Activated B cell treated with CpG ODN at 0.5 μM for 24 hours (primary cell): ENCODE data around the gene LLGL2. TPM values are rescaled to one million over a fixed set of nuclear protein-coding genes. Genes with fewer than 3 reads are reported as not detected.

Experiments used
- ATAC-seq: fragments of 200-7000 bp; cut with Tn5 transposase; one replicate; pipeline ENCODE4 v1.10.0; 2021; ENCODE audit warnings: low read depth, mild to moderate bottlenecking, moderate library complexity
- CTCF ChIA-PET: fragments of 350-600 bp; sonication (Branson Sonifier 250); formaldehyde crosslinking; loops from one replicate; lab custom pipeline; 2021; ENCODE audit warnings: antibody characterized with exemption; lab: Charles Lee
- POLR2A ChIA-PET: fragments of 350-600 bp; sonication (Branson Sonifier 250); formaldehyde crosslinking; loops from one replicate; lab custom pipeline; 2021; ENCODE audit warnings: antibody characterized with exemption; lab: Charles Lee
- DNase-seq: peaks from one replicate; pipeline ENCODE4 v3.0.0; 2022
- H3K27ac Mint-ChIP-seq: one replicate; pipeline ENCODE4 v1.8.0; 2020; ENCODE audit warnings: mixed read lengths
- H3K27me3 Mint-ChIP-seq: one replicate; pipeline ENCODE4 v1.8.0; 2021; ENCODE audit warnings: mixed read lengths
- H3K36me3 Mint-ChIP-seq: one replicate; pipeline ENCODE4 v1.8.0; 2021; ENCODE audit warnings: low read depth, mixed read lengths
- H3K4me1 Mint-ChIP-seq: one replicate; pipeline ENCODE4 v1.8.0; 2021; ENCODE audit warnings: mixed read lengths
- H3K4me3 Mint-ChIP-seq: one replicate; pipeline ENCODE4 v1.8.0; 2020; ENCODE audit warnings: mild to moderate bottlenecking, mixed read lengths
- H3K9me3 Mint-ChIP-seq: one replicate; pipeline ENCODE4 v1.8.0; 2020; ENCODE audit warnings: mixed read lengths
- CTCF ChIP-seq: fragments of 200-600 bp; IDR thresholded peaks from one replicate; pipeline ENCODE4 v1.8.0; 2022; ENCODE audit warnings: antibody characterized with exemption, mild to moderate bottlenecking
- intact Hi-C: fragments of 100-400 bp; cut with micrococcal nuclease; formaldehyde crosslinking; loops from one replicate; pipeline ENCODE4 v1.15.1; 2024
- total RNA-seq: library from RNA; stranded (reverse); gene quantifications from 2 replicates; pipeline ENCODE4 v1.2.3, GENCODE V29; 2022

LLGL2 gene
- total RNA-seq, 1 donor from 2014 or later, result 29.9 TPM

DNA sequence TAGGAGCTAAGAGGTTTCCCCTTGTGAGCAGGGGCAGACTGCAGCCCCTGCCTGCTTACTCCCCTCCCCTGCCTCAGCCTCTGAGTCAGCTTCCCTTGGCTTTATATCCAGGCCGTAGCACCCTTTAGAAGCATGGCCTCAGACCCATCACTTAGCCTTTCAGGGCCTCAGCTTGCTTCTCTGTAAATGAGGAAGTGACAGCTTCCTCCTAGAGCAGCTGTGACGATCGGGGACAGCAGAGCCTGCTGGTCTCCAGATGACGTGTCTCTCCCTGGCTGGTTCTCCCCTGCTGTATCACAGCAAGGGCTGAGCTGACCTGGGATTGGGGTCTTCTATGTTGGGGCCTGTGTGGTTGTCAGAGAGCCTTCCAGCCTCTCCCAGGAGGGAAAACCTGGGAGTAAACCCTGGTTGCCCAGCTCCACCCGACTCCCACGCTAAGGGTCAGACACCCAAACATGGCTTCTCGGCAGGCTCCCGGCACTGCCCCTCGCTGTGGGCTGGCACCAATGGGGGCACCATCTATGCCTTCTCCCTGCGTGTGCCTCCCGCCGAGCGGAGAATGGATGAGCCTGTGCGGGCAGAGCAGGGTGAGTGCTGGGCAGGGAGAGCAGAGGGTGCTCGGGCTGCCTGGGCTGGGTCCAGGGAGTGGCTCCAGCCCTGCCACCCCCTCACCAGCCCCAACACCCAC is 45.8 kb downstream of the LLGL2 start:
- Mint-ChIP-seq H3K27me3 (no peaks in the 10 kb centered on the region), H3K27ac (peak overlapping the region; percentile 92), H3K4me1 (peaks cover 22% of the 10 kb centered on the region), H3K4me3 (peak overlapping the region; percentile 64), H3K36me3 (peaks cover 1% of the 10 kb centered on the region), H3K9me3 (no peaks in the 10 kb centered on the region)
- ChIA-PET CTCF (interaction anchor here (0.8 to 1.6 kb wide), 4 partner anchors 17 to 282 kb away, joined by 3 to 9 read pairs (median 3); partner anchors contain the start of genes SLC25A19 and TSEN54), POLR2A (interaction anchor here (0.5 to 2.4 kb wide), 14 partner anchors 9 to 433 kb away, joined by 3 to 29 read pairs (median 6); partner anchors contain the start of genes LLGL2, MYO15B, TMEM94 and TSEN54)
- intact Hi-C loops, result loop anchor here (1.0 to 2.0 kb wide), 3 partner anchors 18 to 55 kb away; partner anchors contain the start of genes LLGL2 and TSEN54
- peak; percentile 98 for ATAC-seq
- no peak for TF ChIP-seq CTCF
- DNase-seq, result peak; percentile 56

DNA sequence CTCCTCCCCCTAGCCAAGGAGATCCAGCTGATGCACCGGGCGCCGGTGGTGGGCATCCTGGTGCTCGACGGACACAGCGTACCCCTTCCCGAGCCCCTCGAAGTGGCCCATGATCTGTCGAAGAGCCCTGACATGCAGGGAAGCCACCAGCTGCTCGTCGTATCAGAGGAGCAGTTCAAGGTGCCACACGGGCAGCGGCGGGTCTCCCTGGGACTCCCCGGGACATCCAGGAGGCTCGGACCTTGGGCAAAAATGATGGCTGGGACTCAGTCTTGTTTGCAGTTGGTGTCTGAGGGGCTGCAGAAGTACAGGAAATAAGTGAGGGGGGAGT is 46.4 kb downstream of the LLGL2 start:
- H3K4me3 Mint-ChIP-seq, result no peak overlapping the region
- peaks cover 1% of the 10 kb centered on the region for H3K36me3 Mint-ChIP-seq

GRCh38 chr17:75572713-75573539 is 47.4 kb downstream of the LLGL2 start:
- Mint-ChIP-seq H3K36me3 (peaks cover 1% of the 10 kb centered on the region), H3K27me3 (no peaks in the 10 kb centered on the region), H3K4me3 (no peak overlapping the region), H3K9me3 (no peaks in the 10 kb centered on the region), H3K27ac (no peak overlapping the region), H3K4me1 (peaks cover 14% of the 10 kb centered on the region)
- CTCF ChIA-PET, result no interaction called here
- POLR2A ChIA-PET, result interaction anchor here (0.7 to 0.8 kb wide), 2 partner anchors 177 to 329 kb away, joined by 3 read pairs; no protein-coding TSS in a partner anchor
- intact Hi-C loops, result no loop called here
- no peak for TF ChIP-seq CTCF
- DNase-seq (no peak), ATAC-seq (no peak)

More for the DNA sequence above, 46.4 kb downstream of the LLGL2 start:
- peaks cover 17% of the 10 kb centered on the region for H3K4me1 Mint-ChIP-seq
- TF ChIP-seq CTCF, result no peak
- H3K9me3 Mint-ChIP-seq, result no peaks in the 10 kb centered on the region
- no peak overlapping the region for H3K27ac Mint-ChIP-seq
- POLR2A ChIA-PET, result interaction anchor here (0.6 to 2.4 kb wide), 9 partner anchors 9 to 301 kb away, joined by 3 to 29 read pairs (median 8); partner anchors contain the start of genes LLGL2, MYO15B, TMEM94 and TSEN54
- DNase-seq, result no peak
- H3K27me3 Mint-ChIP-seq, result no peaks in the 10 kb centered on the region
- ATAC-seq, result no peak
- CTCF ChIA-PET, result interaction anchor here (1.1 to 1.6 kb wide), 3 partner anchors 17 to 282 kb away, joined by 3 to 9 read pairs (median 3); partner anchors contain the start of gene SLC25A19
- intact Hi-C loops, result loop anchor here (1.0 to 2.0 kb wide), 3 partner anchors 17 to 56 kb away; partner anchors contain the start of genes LLGL2 and TSEN54

DNA sequence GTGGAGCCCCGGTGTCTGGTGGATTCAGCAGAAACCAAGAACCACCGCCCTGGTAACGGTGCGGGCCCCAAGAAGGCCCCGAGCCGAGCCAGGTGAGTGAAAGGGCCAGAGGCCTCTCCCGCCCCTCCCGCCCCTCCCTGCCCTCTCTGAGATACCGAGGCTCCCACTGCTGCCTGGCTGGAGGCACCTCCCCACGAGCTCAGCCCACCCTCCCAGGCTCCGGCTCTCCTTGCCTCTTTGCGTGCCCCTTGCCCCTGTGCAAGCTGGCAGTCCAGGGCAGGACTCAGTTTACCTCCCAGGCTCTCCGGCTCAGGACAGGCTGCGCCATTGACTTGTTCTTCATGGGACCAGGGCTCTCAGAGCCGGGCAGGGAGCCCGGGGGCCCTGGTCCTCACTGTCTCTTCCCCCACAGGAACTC is 48.1 kb downstream of the LLGL2 start:
- ATAC-seq (no peak), DNase-seq (no peak)
- H3K4me3 Mint-ChIP-seq, result no peak overlapping the region
- intact Hi-C loops, result no loop called here
- peaks cover 14% of the 10 kb centered on the region for H3K4me1 Mint-ChIP-seq
- ChIA-PET POLR2A (no interaction called here), CTCF (no interaction called here)
- H3K9me3 Mint-ChIP-seq, result no peaks in the 10 kb centered on the region
- no peak for TF ChIP-seq CTCF
- no peak overlapping the region for H3K27ac Mint-ChIP-seq
- H3K27me3 Mint-ChIP-seq, result no peaks in the 10 kb centered on the region
- peaks cover 1% of the 10 kb centered on the region for H3K36me3 Mint-ChIP-seq

DNA sequence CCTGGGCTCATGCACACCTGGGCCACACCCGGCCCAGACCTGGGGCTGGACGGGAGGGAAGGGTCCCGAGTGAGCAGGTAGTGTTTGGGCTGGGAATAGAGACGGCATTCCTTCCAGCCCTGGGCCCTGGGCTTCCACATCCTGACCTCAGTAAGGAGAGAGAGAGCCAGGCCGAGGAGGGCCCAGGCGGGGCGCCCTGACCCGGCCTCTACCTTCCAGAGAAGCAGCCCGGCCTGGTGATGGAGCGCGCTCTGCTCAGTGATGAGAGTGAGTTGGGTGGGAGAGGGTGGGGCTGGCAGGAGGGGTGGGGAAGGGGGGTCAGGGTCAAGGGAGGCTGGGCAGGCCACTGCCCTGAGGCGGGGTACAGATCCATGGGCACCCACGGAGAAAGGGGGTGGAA is 48.5 kb downstream of the LLGL2 start:
- H3K4me1 Mint-ChIP-seq, result peaks cover 14% of the 10 kb centered on the region
- H3K27ac Mint-ChIP-seq, result no peak overlapping the region
- CTCF ChIA-PET, result no interaction called here
- no peak for DNase-seq
- intact Hi-C loops, result no loop called here
- no peaks in the 10 kb centered on the region for H3K9me3 Mint-ChIP-seq
- H3K4me3 Mint-ChIP-seq, result no peak overlapping the region
- H3K36me3 Mint-ChIP-seq, result peaks cover 1% of the 10 kb centered on the region
- H3K27me3 Mint-ChIP-seq, result no peaks in the 10 kb centered on the region
- POLR2A ChIA-PET, result no interaction called here
- ATAC-seq, result no peak
- no peak for TF ChIP-seq CTCF
